CD14-positive monocyte (primary cell): ENCODE data around the gene POLR2B. TPM values are rescaled to one million over a fixed set of nuclear protein-coding genes. Genes with fewer than 3 reads are reported as not detected.

Experiments
- DNase-seq, 3 donors: peaks; one replicate each; pipeline ENCODE4 v3.0.0-alpha.2; 2011 to 2022
- H2AFZ ChIP-seq: 2 replicates; pipeline ENCODE4 v1.6.0; 2012; ENCODE audit warnings: mild to moderate bottlenecking, low read depth, low read length, inconsistent platforms; ENCODE audit not compliant: insufficient read depth, poor library complexity, severe bottlenecking
- H3K27ac ChIP-seq, 2 donors: 1 replicate in 1 of 2; 2 replicates in 1 of 2; pipeline ENCODE4 v1.5.1; 2012 to 2013; ENCODE audit warnings: low read length in 2 of 2, control low read depth in 1 of 2, inconsistent platforms in 1 of 2, low read depth in 1 of 2, mild to moderate bottlenecking in 1 of 2
- H3K27me3 ChIP-seq, 2 donors: one replicate each; pipeline versions ENCODE4 v1.6.0 to v1.6.1; 2011 to 2013; ENCODE audit warnings: low read length in 2 of 2; ENCODE audit not compliant: control insufficient read depth in 2 of 2, insufficient read depth in 2 of 2
- H3K36me3 ChIP-seq, 2 donors: replicated peaks in 1 of 2; 1 replicate in 1 of 2; 2 replicates in 1 of 2; pipeline versions ENCODE4 v1.5.1 to v1.6.1; 2012 to 2013; ENCODE audit warnings: low read length in 2 of 2, control low read depth in 1 of 2, inconsistent platforms in 1 of 2, mild to moderate bottlenecking in 1 of 2; ENCODE audit not compliant: insufficient read depth in 2 of 2, control insufficient read depth in 1 of 2
- H3K4me1 ChIP-seq, 2 donors: 1 replicate in 1 of 2; 2 replicates in 1 of 2; pipeline versions ENCODE4 v1.5.1 to v1.6.1; 2012 to 2013; ENCODE audit warnings: low read length in 2 of 2, control low read depth in 1 of 2, inconsistent platforms in 1 of 2, mild to moderate bottlenecking in 1 of 2, moderate library complexity in 1 of 2; ENCODE audit not compliant: insufficient read depth in 2 of 2, control insufficient read depth in 1 of 2
- H3K4me2 ChIP-seq: replicated peaks from 2 replicates; pipeline ENCODE3; 2012; ENCODE audit warnings: low read length, moderate library complexity, mild to moderate bottlenecking; ENCODE audit not compliant: poor library complexity, severe bottlenecking; ENCODE audit errors: extremely low read depth
- H3K4me3 ChIP-seq, 3 experiments: fragments of 200-600 bp in 1 of 3; sonication (generic) in 1 of 3; replicated peaks in 1 of 3; 1 replicate in 2 of 3; 2 replicates in 1 of 3; pipeline ENCODE4 v1.5.1; 2011 to 2013; ENCODE audit warnings: low read length in 3 of 3, mild to moderate bottlenecking in 3 of 3, control low read depth in 2 of 3, low read depth in 2 of 3, inconsistent platforms in 1 of 3, moderate library complexity in 1 of 3
- H3K79me2 ChIP-seq: 2 replicates; pipeline ENCODE4 v1.6.0; 2012; ENCODE audit warnings: mild to moderate bottlenecking, control low read depth, inconsistent platforms, low read length, moderate library complexity; ENCODE audit not compliant: insufficient read depth
- H3K9ac ChIP-seq: 2 replicates; pipeline ENCODE4 v1.6.0; 2017; ENCODE audit warnings: low read length, mild to moderate bottlenecking; ENCODE audit not compliant: insufficient read depth, poor library complexity, severe bottlenecking
- H3K9me3 ChIP-seq, 2 donors: replicated peaks in 1 of 2; 1 replicate in 1 of 2; 2 replicates in 1 of 2; pipeline versions ENCODE4 v1.5.1 to v1.6.1; 2012 to 2013; ENCODE audit warnings: low read length in 2 of 2, control low read depth in 1 of 2; ENCODE audit not compliant: control insufficient read depth in 1 of 2, insufficient read depth in 1 of 2
- H4K20me1 ChIP-seq: 2 replicates; pipeline ENCODE4 v1.6.0; 2012; ENCODE audit warnings: mild to moderate bottlenecking, low read length, control low read depth, moderate library complexity; ENCODE audit not compliant: insufficient read depth
- H3K27ac Mint-ChIP-seq, 7 donors: one replicate each; pipeline ENCODE4 v1.8.0; 2020; ENCODE audit warnings: mild to moderate bottlenecking in 7 of 7, mixed read lengths in 7 of 7, moderate library complexity in 6 of 7, inconsistent platforms in 2 of 7
- H3K27me3 Mint-ChIP-seq, 3 donors: one replicate each; pipeline ENCODE4 v1.8.0; 2021 to 2022; ENCODE audit warnings: low read depth in 3 of 3, mild to moderate bottlenecking in 3 of 3, mixed read lengths in 3 of 3, moderate library complexity in 3 of 3, inconsistent platforms in 1 of 3
- H3K36me3 Mint-ChIP-seq, 2 donors: one replicate each; pipeline ENCODE4 v1.8.0; 2020; ENCODE audit warnings: mixed read lengths in 2 of 2, inconsistent platforms in 1 of 2, mild to moderate bottlenecking in 1 of 2
- H3K4me1 Mint-ChIP-seq: one replicate; pipeline ENCODE4 v1.8.0; 2020; ENCODE audit warnings: mild to moderate bottlenecking, mixed read lengths
- H3K4me3 Mint-ChIP-seq, 2 donors: one replicate each; pipeline ENCODE4 v1.8.0; 2020; ENCODE audit warnings: mild to moderate bottlenecking in 2 of 2, mixed read lengths in 2 of 2, moderate library complexity in 1 of 2
- H3K9me3 Mint-ChIP-seq, 7 donors: one replicate each; pipeline ENCODE4 v1.8.0; 2020 to 2022; ENCODE audit warnings: mixed read lengths in 7 of 7, mild to moderate bottlenecking in 6 of 7, moderate library complexity in 6 of 7, inconsistent platforms in 2 of 7
- CTCF ChIP-seq: fragments of 200-600 bp; IDR thresholded peaks from one replicate; pipeline ENCODE4 v1.8.0; 2022; ENCODE audit warnings: antibody characterized with exemption, mild to moderate bottlenecking
- WGBS: methylation state at CpG from one replicate; pipeline ENCODE4 v1.1.5; 2013; ENCODE audit warnings: missing lambda C conversion rate; ENCODE audit not compliant: insufficient coverage; 5-methylcytosine and 5-hydroxymethylcytosine counted together
- intact Hi-C, 2 donors: fragments of 100-400 bp; cut with micrococcal nuclease; formaldehyde crosslinking; loops; one replicate each; pipeline versions ENCODE4 v1.15.0 to v1.15.1; 2023
- polyA plus RNA-seq, 3 donors: library from polyadenylated mRNA; depleted of rRNA in 1 of 3; unstranded in 2 of 3; stranded (reverse) in 1 of 3; fragments of 300-500 nt in 2 of 3; fragments of >200 nt in 1 of 3; fragmentation: Illumina TruSeq in 2 of 3; gene quantifications; 1 replicate in 2 of 3; 2 replicates in 1 of 3; pipeline ENCODE4 v1.2.3, GENCODE V29; 2012 to 2021

POLR2B gene
- polyA plus RNA-seq, 3 donors = 29.0 to 42.1 (median 36.1) TPM

GRCh38 chr4:56999751-57000150 lies 21.1 kb downstream of the POLR2B start:
- Histone ChIP-seq H3K27ac (no peak overlapping the region), H3K36me3 (peaks cover 88 to 94% of the 10 kb centered on the region in 2 donors), H3K9ac (no peak overlapping the region), H2AFZ (no peak overlapping the region), H3K4me2 (no peak overlapping the region), H3K79me2 (peaks cover 30% of the 10 kb centered on the region), H3K9me3 (no peaks in the 10 kb centered on the region), H3K4me1 (no peaks in the 10 kb centered on the region), H4K20me1 (peaks cover 40% of the 10 kb centered on the region), H3K27me3 (no peaks in the 10 kb centered on the region), H3K4me3 (no peak overlapping the region)
- Mint-ChIP-seq H3K9me3 (no peaks in the 10 kb centered on the region), H3K4me1 (no peaks in the 10 kb centered on the region), H3K4me3 (no peak overlapping the region), H3K36me3 (peaks cover 70 to 97% of the 10 kb centered on the region in 2 donors), H3K27ac (no peak overlapping the region), H3K27me3 (no peaks in the 10 kb centered on the region)
- no peak for TF ChIP-seq CTCF
- no CpG with 5 or more reads among the region's 1 CpG for WGBS
- no peak for DNase-seq
- intact Hi-C loops = no loop called here

- Mint-ChIP-seq H3K36me3 (peaks cover 73 to 95% of the 10 kb centered on the region in 2 donors), H3K27ac (peak overlapping the region in 1 of 7 donors; percentile 7), H3K4me1 (no peaks in the 10 kb centered on the region), H3K27me3 (peaks cover 0 to 2% (median 0%) of the 10 kb centered on the region in 3 donors), H3K4me3 (no peak overlapping the region), H3K9me3 (no peaks in the 10 kb centered on the region)
- Histone ChIP-seq H4K20me1 (peaks cover 21% of the 10 kb centered on the region), H3K4me2 (no peak overlapping the region), H3K79me2 (peaks cover 14% of the 10 kb centered on the region), H3K36me3 (peaks cover 94% of the 10 kb centered on the region in 2 donors), H3K27me3 (no peaks in the 10 kb centered on the region), H2AFZ (no peak overlapping the region), H3K9ac (no peak overlapping the region), H3K4me1 (no peaks in the 10 kb centered on the region), H3K27ac (no peak overlapping the region), H3K4me3 (no peak overlapping the region), H3K9me3 (no peaks in the 10 kb centered on the region)
- TF ChIP-seq CTCF = no peak
- no peak for DNase-seq
- intact Hi-C loops = no loop called here
- 100% methylated on average over 1 of the region's 4 CpGs for WGBS
Measured at GRCh38 chr4:57013543-57014120, 34.9 kb downstream of the POLR2B start.
